Smooth muscle cell of the coronary artery (primary cell): ENCODE measurements around the gene PPME1. TPM values are rescaled to one million over a fixed set of nuclear protein-coding genes. Genes with fewer than 3 reads are reported as not detected.

Experiments used
- total RNA-seq: library from RNA; depleted of rRNA; stranded (reverse); fragments of >200 nt; gene quantifications from 2 replicates; pipeline ENCODE4 v1.2.3, GENCODE V29; 2014; ENCODE audit warnings: low replicate concordance

The PPME1 gene
- total RNA-seq: 35.9 and 58.6 TPM in 2 replicates

GRCh38 chr11:74170694-74171629, at the start of gene PPME1, which contains the start of gene C2CD3:
PPME1 (plus strand) TSS chr11:74171289; CDS start chr11:74171422, 133 bp downstream.
C2CD3 (minus strand) TSS chr11:74171002; CDS start chr11:74170792, 210 bp downstream.

Other genes starting within 250 kb of the PPME1 start
- gene DNAJB13, start 220.3 kb upstream of the PPME1 start, total RNA-seq: 0.15 TPM in 1 of 2 replicates, not detected in the other
- gene UCP2, start 188.4 kb upstream of the PPME1 start, total RNA-seq: 0.60 TPM in 1 of 2 replicates, not detected in the other
- gene UCP3, start 162.2 kb upstream of the PPME1 start, total RNA-seq: 0.08 and 0.12 TPM in 2 replicates
- gene C2CD3, start 287 bp upstream of the PPME1 start, total RNA-seq: 5.3 and 8.0 TPM in 2 replicates
- 6.1 and 19.2 TPM in 2 replicates for gene P4HA3, start 140.4 kb downstream of the PPME1 start, total RNA-seq
- 1.3 and 11.4 TPM in 2 replicates for gene PGM2L1, start 227.1 kb downstream of the PPME1 start, total RNA-seq